ENCODE data around the gene ZNF207.

DNA sequence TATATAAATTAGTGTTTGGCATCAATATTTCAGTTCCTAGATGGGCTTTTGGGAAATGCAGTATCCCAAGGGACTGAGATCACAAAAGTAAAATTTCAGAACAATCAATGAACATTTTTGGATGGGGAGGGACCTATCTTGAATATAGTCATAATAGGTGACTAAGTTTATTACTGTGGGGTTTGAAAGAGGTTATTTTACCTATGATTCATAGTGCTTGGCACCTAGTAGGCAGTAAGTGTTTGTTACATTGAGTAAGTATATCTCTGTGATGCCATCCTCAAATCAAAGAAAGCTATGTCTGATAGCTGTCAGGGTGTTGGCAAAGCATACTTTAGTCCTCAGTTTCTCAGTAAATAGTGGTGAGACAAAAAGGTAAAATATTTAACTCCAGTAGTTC, 36.9 kb downstream of the ZNF207 start:
- TF ChIP-seq CTCF (conservative IDR thresholded peaks at IDR 0.05; ENCODE audit: low read depth, low read length), result no peak
- TF ChIP-seq EZH2 (IDR thresholded peaks at IDR 0.05; ENCODE audit: borderline replicate concordance, low read depth, low read length, poor library complexity, severe bottlenecking), result no peak
